H9 (cell line): ENCODE measurements around the gene PMF1. TPM values are rescaled to one million over a fixed set of nuclear protein-coding genes. Genes with fewer than 3 reads are reported as not detected.

Experiments
- DNase-seq: peaks from one replicate; pipeline ENCODE4 v3.0.0-alpha.2; 2017
- H2AFZ ChIP-seq: one replicate; pipeline ENCODE4 v1.6.1; 2013; ENCODE audit warnings: mild to moderate bottlenecking, low read length, control low read depth, moderate library complexity
- H2AK5ac ChIP-seq: 2 replicates; pipeline ENCODE4 v1.6.1; 2013; ENCODE audit warnings: low read length, control low read depth, mixed read lengths; ENCODE audit not compliant: insufficient read length
- H2BK120ac ChIP-seq: one replicate; pipeline ENCODE4 v1.6.1; 2013; ENCODE audit warnings: low read depth, mild to moderate bottlenecking, low read length, control low read depth, inconsistent platforms; ENCODE audit not compliant: poor library complexity, severe bottlenecking
- H2BK12ac ChIP-seq: 2 replicates; pipeline ENCODE4 v1.6.1; 2013; ENCODE audit warnings: low read length, control low read depth, mixed read lengths, low read depth; ENCODE audit not compliant: insufficient read length
- H2BK15ac ChIP-seq: 2 replicates; pipeline ENCODE4 v1.6.1; 2013; ENCODE audit warnings: low read depth, low read length, control low read depth
- H2BK20ac ChIP-seq: one replicate; pipeline ENCODE4 v1.6.1; 2013; ENCODE audit warnings: low read depth, mild to moderate bottlenecking, low read length, control low read depth, inconsistent platforms; ENCODE audit not compliant: poor library complexity, severe bottlenecking
- H2BK5ac ChIP-seq: 2 replicates; pipeline ENCODE4 v1.6.1; 2013; ENCODE audit warnings: low read length, control low read depth, mixed read lengths; ENCODE audit not compliant: insufficient read length
- H3K14ac ChIP-seq: 2 replicates; pipeline ENCODE4 v1.6.1; 2013; ENCODE audit warnings: low read length, control low read depth; ENCODE audit not compliant: insufficient read depth
- H3K18ac ChIP-seq: 2 replicates; pipeline ENCODE4 v1.6.1; 2013; ENCODE audit warnings: low read depth, mild to moderate bottlenecking, mixed read lengths, low read length, control low read depth; ENCODE audit not compliant: insufficient read length
- H3K23ac ChIP-seq: 2 replicates; pipeline ENCODE4 v1.6.1; 2013; ENCODE audit warnings: low read length, control low read depth, mixed read lengths, low read depth; ENCODE audit not compliant: insufficient read length
- H3K23me2 ChIP-seq: 2 replicates; pipeline ENCODE4 v1.6.1; 2013; ENCODE audit warnings: low read depth, mild to moderate bottlenecking, mixed read lengths, low read length, control low read depth; ENCODE audit not compliant: insufficient read length, poor library complexity, severe bottlenecking
- H3K27ac ChIP-seq: 2 replicates; pipeline ENCODE4 v1.5.1; 2013; ENCODE audit warnings: low read length, control low read depth, mixed read lengths, low read depth; ENCODE audit not compliant: insufficient read length
- H3K27me3 ChIP-seq: 2 replicates; pipeline ENCODE4 v1.6.1; 2013; ENCODE audit warnings: low read length, control low read depth, inconsistent platforms; ENCODE audit not compliant: insufficient read depth
- H3K4ac ChIP-seq: 2 replicates; pipeline ENCODE4 v1.6.1; 2013; ENCODE audit warnings: low read depth, mild to moderate bottlenecking, control low read depth, inconsistent platforms, low read length, moderate library complexity
- H3K4me1 ChIP-seq: 2 replicates; pipeline ENCODE4 v1.6.1; 2013; ENCODE audit warnings: low read length, control low read depth, inconsistent platforms; ENCODE audit not compliant: insufficient read depth
- H3K4me2 ChIP-seq: 2 replicates; pipeline ENCODE4 v1.6.1; 2013; ENCODE audit warnings: low read length, control low read depth, mixed read lengths; ENCODE audit not compliant: insufficient read length, insufficient read depth
- H3K56ac ChIP-seq: 2 replicates; pipeline ENCODE4 v1.6.1; 2013; ENCODE audit warnings: low read depth, mild to moderate bottlenecking, mixed read lengths, low read length, control low read depth; ENCODE audit not compliant: insufficient read length
- H3K79me1 ChIP-seq: 2 replicates; pipeline ENCODE4 v1.6.1; 2013; ENCODE audit warnings: low read depth, mild to moderate bottlenecking, moderate library complexity, low read length, control low read depth, inconsistent platforms; ENCODE audit not compliant: insufficient read depth, poor library complexity, severe bottlenecking
- H3K79me2 ChIP-seq: 2 replicates; pipeline ENCODE4 v1.6.1; 2013; ENCODE audit warnings: low read length, control low read depth, inconsistent platforms; ENCODE audit not compliant: insufficient read depth
- H3K9ac ChIP-seq: 2 replicates; pipeline ENCODE4 v1.6.1; 2013; ENCODE audit warnings: low read length, control low read depth, mixed read lengths; ENCODE audit not compliant: insufficient read length; ENCODE audit errors: extremely low read depth
- H3K9me3 ChIP-seq: one replicate; pipeline ENCODE4 v1.6.1; 2013; ENCODE audit warnings: low read depth, low read length, inconsistent platforms; ENCODE audit not compliant: control insufficient read depth
- H3T11ph ChIP-seq: one replicate; pipeline ENCODE4 v1.6.1; 2013; ENCODE audit warnings: mild to moderate bottlenecking, low read length, control low read depth, inconsistent platforms
- H4K20me1 ChIP-seq: one replicate; pipeline ENCODE4 v1.6.1; 2013; ENCODE audit not compliant: control insufficient read depth, insufficient read length, insufficient read depth
- H4K5ac ChIP-seq: 2 replicates; pipeline ENCODE4 v1.6.1; 2013; ENCODE audit warnings: low read depth, mild to moderate bottlenecking, mixed read lengths, low read length, control low read depth; ENCODE audit not compliant: insufficient read length
- H4K8ac ChIP-seq: replicated peaks from 2 replicates; pipeline ENCODE4 v1.6.1; 2013; ENCODE audit warnings: low read length, control low read depth, mixed read lengths, low read depth; ENCODE audit not compliant: insufficient read length
- H4K91ac ChIP-seq: 2 replicates; pipeline ENCODE4 v1.6.1; 2013; ENCODE audit warnings: low read depth, mild to moderate bottlenecking, moderate library complexity, mixed read lengths, low read length, control low read depth; ENCODE audit not compliant: insufficient read length
- H3K27ac Mint-ChIP-seq, 3 experiments: 2 replicates in 2 of 3; 3 replicates in 1 of 3; pipeline ENCODE4 v1.8.0; 2020 to 2021; ENCODE audit warnings: mixed read lengths in 3 of 3, mild to moderate bottlenecking in 1 of 3, moderate library complexity in 1 of 3
- H3K27me3 Mint-ChIP-seq: 2 replicates; pipeline ENCODE4 v1.8.0; 2021; ENCODE audit warnings: low read depth, mild to moderate bottlenecking, moderate library complexity, mixed read lengths
- H3K36me3 Mint-ChIP-seq, 3 experiments: 2 replicates in 2 of 3; 3 replicates in 1 of 3; pipeline ENCODE4 v1.8.0; 2020 to 2021; ENCODE audit warnings: low read depth in 3 of 3, mixed read lengths in 3 of 3; ENCODE audit not compliant: insufficient read depth in 1 of 3
- H3K4me1 Mint-ChIP-seq, 2 experiments: 2 replicates each; pipeline ENCODE4 v1.8.0; 2020; ENCODE audit warnings: mixed read lengths in 2 of 2
- H3K4me3 Mint-ChIP-seq, 2 experiments: 2 replicates in 1 of 2; 3 replicates in 1 of 2; pipeline ENCODE4 v1.8.0; 2020 to 2021; ENCODE audit warnings: mild to moderate bottlenecking in 2 of 2, mixed read lengths in 2 of 2, moderate library complexity in 1 of 2
- H3K9me3 Mint-ChIP-seq, 2 experiments: 2 replicates in 1 of 2; 3 replicates in 1 of 2; pipeline ENCODE4 v1.8.0; 2020; ENCODE audit warnings: mild to moderate bottlenecking in 2 of 2, mixed read lengths in 2 of 2, moderate library complexity in 1 of 2
- WGBS: extraction: QIAGEN DNeasy Blood & Tissue Kit; methylation state at CpG from one replicate; pipeline ENCODE4 v1.1.7; 2013; ENCODE audit warnings: missing lambda C conversion rate, low lambda C conversion rate, mixed read lengths; ENCODE audit not compliant: insufficient read length; ENCODE audit errors: extremely low coverage; 5-methylcytosine and 5-hydroxymethylcytosine counted together
- total RNA-seq: library from RNA; stranded (reverse); gene quantifications from 2 replicates; pipeline ENCODE4 v1.2.1, GENCODE V29; 2021
- TF ChIP-seq, protein P1 (sequence below): fragments of 200-600 bp; sonication (generic); conservative IDR thresholded peaks from 3 replicates; pipeline ENCODE4 v1.8.0; 2021; ENCODE audit warnings: antibody characterized with exemption, mild to moderate bottlenecking

PMF1 gene
- total RNA-seq, 1 experiment from 2014 or later: 136 TPM

DNA sequence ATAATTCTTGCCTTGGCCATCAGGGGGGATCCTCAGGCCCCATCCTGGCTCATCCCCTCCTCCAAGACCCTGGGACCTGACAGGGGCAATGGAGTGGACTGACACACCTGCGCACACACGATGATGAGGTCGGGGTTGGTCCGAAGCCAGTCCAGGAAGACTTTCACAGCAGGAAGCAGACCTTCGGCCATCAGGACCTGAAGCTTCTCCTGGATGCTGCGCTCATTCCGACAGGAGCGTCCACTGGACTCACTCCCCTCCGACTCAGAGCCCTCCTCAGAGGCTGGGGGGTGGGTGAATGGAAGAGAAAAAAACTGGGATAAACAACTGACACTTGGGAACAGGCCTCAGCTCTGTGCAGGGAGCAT, 50.5 kb downstream of the PMF1 start:
- no peaks in the 10 kb centered on the region for H3K23me2 ChIP-seq
- Mint-ChIP-seq H3K36me3 (peaks cover 71 to 97% (median 88%) of the 10 kb centered on the region in 3 experiments), H3K9me3 (no peaks in the 10 kb centered on the region), H3K27me3 (no peaks in the 10 kb centered on the region), H3K4me3 (no peak overlapping the region), H3K27ac (no peak overlapping the region), H3K4me1 (no peaks in the 10 kb centered on the region)
- TF ChIP-seq, protein P1, sequence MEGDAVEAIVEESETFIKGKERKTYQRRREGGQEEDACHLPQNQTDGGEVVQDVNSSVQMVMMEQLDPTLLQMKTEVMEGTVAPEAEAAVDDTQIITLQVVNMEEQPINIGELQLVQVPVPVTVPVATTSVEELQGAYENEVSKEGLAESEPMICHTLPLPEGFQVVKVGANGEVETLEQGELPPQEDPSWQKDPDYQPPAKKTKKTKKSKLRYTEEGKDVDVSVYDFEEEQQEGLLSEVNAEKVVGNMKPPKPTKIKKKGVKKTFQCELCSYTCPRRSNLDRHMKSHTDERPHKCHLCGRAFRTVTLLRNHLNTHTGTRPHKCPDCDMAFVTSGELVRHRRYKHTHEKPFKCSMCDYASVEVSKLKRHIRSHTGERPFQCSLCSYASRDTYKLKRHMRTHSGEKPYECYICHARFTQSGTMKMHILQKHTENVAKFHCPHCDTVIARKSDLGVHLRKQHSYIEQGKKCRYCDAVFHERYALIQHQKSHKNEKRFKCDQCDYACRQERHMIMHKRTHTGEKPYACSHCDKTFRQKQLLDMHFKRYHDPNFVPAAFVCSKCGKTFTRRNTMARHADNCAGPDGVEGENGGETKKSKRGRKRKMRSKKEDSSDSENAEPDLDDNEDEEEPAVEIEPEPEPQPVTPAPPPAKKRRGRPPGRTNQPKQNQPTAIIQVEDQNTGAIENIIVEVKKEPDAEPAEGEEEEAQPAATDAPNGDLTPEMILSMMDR: no peak
- H2BK20ac ChIP-seq: no peak overlapping the region
- WGBS: no CpG with 5 or more reads among the region's 9 CpGs
- no peak overlapping the region for H4K8ac ChIP-seq
- no peak overlapping the region for H3K4me2 ChIP-seq
- H4K91ac ChIP-seq: no peak overlapping the region
- H3K9ac ChIP-seq: no peak overlapping the region
- no peak overlapping the region for H3K27ac ChIP-seq
- H2BK120ac ChIP-seq: no peak overlapping the region
- no peak overlapping the region for H2BK15ac ChIP-seq
- H3K23ac ChIP-seq: no peak overlapping the region
- H3K14ac ChIP-seq: no peak overlapping the region
- no peak overlapping the region for H2AK5ac ChIP-seq
- no peaks in the 10 kb centered on the region for H4K20me1 ChIP-seq
- no peak overlapping the region for H4K5ac ChIP-seq
- DNase-seq: no peak
- H3K9me3 ChIP-seq: no peaks in the 10 kb centered on the region
- no peak overlapping the region for H2BK12ac ChIP-seq
- H3K79me1 ChIP-seq: no peaks in the 10 kb centered on the region
- H3K4me1 ChIP-seq: no peaks in the 10 kb centered on the region
- H3T11ph ChIP-seq: no peak overlapping the region
- H3K79me2 ChIP-seq: no peaks in the 10 kb centered on the region
- no peak overlapping the region for H3K4ac ChIP-seq
- no peak overlapping the region for H2BK5ac ChIP-seq
- no peak overlapping the region for H3K18ac ChIP-seq
- no peaks in the 10 kb centered on the region for H3K27me3 ChIP-seq
- H3K56ac ChIP-seq: no peak overlapping the region
- H2AFZ ChIP-seq: no peak overlapping the region
